Activated gamma-delta T cell treated with Interleukin-2 at 50 U/mL for 16 hours (primary cell): ENCODE data around the gene CLHC1.
"Not testable (repeated sequence)": the region's sequence is repeated elsewhere in the genome, so short reads cannot be mapped to it uniquely, and the experiment has no call there.

Experiments
- DNase-seq: peaks from one replicate; pipeline ENCODE4 v3.0.0-alpha.2; 2020

CLHC1 gene

DNA sequence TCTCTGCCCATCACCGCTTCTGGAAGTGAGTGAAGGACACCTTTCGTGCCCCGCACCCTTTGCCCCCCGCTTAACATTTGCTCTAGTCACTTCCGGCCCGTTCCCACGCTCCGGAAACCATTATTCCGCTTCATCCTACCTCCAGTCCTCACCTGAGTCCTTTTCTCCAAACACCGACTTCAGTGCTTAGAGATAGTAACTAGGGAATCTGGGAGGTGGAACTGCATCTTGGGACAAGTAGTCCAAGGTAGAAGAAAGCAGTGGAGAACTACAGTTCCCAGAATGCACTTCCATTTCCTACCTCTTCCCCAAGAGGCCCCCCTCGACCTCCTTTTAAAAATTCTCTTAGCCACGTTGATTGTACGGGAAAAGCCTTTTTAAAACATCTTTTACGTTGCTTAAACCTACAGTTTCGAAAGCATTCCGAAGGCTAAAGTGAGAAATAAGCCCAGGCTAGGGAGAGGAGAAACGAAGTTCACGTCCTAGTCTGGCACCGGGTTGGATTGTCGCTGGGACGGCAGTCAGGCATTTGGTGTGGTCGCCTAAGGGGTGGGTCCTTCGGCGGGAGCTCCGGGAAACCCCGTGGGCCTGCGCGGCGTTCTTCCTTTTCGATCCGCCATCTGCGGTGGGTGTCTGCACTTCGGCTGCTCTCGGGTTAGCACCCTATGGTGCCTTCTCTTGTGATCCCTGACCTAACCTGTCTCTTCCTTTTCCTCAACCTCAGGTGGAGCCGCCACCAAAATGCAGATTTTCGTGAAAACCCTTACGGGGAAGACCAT, at the start of gene CLHC1, which contains the start of gene RPS27A:
Gene CLHC1, minus strand, starts transcription at position 210 of the 779 bp plus-strand sequence. CDS start 9,882 bp downstream, outside the sequence.
Gene RPS27A, plus strand, starts transcription at position 605 of the 779 bp plus-strand sequence. Its CDS starts 137 bp downstream, at position 742.
- DNase-seq, result peak; percentile 94

DNA sequence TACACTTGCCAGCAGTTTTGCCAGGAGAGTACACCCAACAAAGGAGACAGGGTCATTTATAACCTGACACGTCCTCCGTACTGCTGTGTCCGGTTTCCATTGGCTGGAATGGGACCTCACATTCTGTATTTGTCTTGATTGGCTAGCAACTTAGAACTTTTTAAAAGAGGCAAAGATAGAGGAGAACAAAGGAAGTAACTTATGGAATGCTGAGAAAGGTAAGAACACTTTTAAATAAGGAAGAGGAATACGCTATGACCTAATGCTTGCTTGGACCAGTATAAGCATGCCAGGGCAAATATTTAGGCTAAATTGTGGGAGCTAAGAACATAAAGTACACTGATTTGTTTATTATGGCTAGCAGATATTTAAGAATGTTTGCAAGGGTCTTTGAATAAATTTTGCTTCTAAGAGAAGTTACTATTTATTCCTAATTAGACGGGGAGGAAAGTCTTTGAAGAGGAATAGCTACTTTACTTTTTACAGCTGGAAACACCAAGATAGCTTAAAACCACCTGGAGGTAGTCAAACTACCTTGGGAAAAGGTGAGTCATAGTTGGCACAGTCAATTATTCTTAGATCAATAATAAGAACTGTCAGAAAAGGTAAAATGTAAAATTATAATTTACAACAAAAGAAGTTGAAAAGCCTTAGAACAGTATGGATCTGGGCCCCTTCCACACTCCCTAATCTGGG, 48.9 kb upstream of the CLHC1 start:
- DNase-seq, result not testable (repeated sequence)

DNA sequence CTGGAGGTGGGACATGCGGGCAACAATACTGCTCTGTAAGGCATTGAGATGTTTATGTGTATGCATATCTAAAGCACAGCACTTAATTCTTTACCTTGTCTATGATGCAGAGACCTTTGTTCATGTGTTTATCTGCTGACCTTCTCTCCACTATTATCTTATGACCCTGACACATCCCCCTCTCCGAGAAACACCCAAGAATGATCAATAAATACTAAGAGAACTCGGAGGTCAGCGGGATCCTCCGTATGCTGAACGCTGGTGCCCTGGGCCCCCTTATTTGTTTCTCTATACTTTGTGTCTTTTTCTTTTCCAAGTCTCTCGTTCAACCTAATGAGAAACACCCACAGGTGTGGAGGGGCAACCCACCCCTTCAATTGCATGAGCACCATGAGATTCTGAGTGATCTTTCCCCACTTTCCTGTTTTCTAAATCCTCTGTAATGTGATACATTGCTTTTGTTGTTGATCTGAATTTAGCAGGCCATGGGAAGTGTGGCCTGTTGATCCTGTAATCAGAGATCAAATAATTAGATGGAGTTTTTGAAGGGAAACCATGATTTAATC, 47.8 kb upstream of the CLHC1 start:
- not testable (repeated sequence) for DNase-seq

DNA sequence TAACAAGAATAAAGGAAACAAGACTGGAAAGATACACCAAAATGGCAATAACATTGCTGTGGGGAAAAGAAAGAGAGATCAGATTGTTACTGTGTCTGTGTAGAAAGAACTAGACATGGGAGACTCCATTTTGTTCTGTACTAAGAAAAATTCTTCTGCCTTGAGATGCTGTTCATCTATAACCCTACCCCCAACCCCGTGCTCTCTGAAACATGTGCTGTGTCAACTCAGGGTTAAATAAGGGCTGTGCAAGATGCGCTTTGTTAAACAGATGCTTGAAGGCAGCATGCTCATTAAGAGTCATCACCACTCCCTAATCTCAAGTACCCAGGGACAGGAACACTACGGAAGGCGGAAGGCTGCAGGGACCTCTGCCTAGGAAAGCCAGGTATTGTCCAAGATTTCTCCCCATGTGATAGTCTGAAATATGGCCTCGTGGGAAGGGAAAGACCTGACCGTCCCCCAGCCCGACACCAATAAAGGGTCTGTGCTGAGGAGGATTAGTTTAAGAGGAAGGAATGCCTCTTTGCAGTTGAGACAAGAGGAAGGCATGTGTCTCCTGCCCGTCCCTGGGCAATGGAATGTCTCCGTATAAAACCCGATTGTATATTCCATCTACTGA, 47.2 kb upstream of the CLHC1 start:
- not testable (repeated sequence) for DNase-seq

DNA sequence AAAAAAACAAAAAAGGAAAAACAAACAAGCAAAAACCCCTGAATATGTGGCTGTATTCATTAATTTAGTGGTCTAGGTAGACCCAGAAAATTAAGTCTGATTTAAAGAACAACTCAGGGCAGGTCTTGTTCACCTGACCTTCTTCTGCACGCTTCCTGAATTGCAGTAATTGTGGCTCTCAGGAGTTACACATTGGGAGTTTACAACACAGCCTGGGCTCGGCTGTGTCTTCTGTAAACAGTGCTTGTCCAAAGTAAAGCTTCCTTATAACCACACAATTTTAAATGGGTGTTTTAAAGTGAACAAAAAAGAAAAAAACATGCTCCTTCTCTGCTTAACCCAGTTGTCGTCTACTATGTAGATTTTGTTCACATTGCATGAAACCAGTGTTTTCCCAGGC, 45.2 kb upstream of the CLHC1 start:
- DNase-seq, result no peak

DNA sequence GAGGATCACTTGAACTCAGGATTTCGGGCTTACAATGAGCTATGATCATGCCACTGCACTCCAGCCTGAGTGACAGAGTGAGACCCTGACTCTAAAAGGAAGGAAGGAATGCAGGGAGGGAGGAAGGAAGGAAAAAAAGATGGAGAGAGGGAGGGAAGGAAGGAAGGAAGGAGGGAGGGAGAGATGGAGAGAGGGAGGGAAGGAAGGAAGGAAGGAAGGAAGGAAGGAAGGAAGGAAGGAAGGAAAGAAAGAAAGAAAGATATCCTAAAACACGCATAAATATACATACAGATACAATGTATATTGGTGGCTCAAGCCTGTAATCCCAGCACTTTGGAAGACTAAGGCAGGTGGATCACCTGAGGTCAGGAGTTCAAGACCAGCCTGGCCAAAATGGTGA, 42.3 kb upstream of the CLHC1 start:
- DNase-seq, result not testable (repeated sequence)

DNA sequence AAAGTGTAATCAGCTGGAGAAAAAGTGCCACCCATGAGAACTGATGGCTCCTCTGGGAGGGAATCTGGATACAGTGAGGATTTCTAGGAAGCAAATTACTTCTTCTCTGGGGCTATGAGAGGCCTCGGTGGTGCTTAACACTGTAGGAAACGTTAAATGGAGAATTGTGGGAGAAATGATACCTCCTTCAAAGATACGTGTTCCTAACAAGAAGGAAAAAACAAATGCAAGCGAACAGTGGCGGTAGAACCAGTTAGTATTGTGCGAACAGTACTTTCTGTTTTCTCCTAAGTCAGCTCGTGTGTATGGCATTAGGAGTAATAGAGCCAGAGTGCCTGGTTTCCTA, 37.5 kb upstream of the CLHC1 start:
- DNase-seq, result no peak

DNA sequence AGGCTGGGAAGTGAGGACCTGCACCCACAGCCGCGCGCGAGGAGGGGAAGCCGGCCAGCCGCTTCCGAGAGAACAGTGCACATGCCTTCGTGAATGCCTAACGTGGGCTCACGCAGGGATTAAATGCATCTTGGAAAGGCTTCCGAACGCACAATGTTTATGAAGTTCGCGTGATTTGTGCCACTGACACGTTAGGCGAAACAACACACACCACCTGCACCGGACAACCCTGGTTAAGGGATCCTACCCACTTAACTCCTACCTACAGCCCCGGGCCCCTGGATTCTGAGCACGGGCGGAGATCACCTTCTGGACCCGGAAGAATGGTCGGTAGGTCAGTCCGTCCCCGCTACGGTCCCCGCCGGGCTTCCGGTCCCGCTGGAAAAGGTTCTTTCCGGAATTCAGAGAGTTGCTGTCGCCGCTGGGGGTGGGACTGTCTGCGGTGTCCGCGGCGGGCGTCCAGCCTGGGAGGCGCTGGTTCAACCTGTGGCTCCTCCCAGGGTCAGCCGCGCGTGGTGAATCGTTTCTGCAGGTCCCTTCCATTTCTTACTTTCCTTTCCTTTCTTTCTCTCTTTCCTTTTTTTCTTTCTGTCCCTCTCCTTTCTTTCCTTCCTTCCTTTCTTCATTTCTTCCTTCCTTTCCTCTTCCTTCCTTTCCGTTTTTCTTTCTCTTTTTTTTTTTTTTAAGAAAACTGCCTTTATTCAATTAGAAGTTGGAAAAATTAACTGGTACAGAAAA, 37.0 kb upstream of the CLHC1 start, which contains the start of gene MTIF2:
Gene MTIF2, minus strand, starts transcription at position 325 of the 738 bp plus-strand sequence. CDS start 5,373 bp downstream, outside the sequence.
- peak; percentile 89 for DNase-seq

DNA sequence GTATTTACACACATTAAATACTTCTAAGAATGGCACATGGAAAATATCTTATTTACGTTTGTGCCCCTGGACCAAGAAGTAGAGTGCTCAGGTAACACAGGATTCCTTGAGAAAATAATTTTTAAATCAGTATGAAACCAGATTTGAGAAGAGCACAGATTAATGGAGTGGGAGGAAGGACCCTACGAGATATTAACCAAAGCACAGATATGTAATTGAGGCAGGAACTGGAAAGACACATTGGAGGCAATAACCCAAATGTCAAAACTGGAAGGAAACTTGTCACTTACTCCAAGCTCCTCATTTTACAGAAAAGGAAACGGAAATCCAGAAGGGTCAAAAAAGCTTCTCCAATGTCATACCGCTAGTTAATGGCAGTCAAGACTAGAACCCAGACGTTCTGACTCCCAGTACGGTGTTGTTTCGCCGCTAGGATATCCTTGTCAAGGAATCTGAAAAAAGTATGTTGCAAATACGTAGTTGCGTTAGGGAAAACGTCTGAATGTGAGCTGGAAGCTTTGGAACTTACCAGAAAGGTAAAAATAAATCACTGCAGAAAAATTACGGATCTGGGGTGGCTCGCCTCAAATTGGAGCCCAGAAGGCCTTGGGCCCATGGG, 36.3 kb upstream of the CLHC1 start:
- DNase-seq, result no peak

DNA sequence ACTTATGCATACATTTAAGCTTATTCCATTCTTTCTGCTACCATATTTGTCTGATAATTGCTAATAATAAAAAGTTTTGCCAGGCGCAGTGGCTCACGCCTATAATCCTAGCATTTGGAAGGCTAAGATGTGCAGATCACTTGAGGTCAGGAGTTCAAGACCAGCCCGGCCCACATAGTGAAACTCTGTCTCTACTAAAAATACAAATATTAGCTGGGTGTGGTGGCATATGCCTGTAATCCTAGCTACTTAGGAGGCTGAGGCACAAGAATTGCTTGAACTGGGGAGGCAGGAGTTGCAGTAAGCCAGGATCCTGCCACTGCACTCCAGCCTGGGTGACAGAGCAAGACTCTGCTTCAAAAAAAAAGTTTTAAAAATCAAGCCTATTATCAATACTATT, 27.5 kb upstream of the CLHC1 start:
- DNase-seq, result not testable (repeated sequence)

DNA sequence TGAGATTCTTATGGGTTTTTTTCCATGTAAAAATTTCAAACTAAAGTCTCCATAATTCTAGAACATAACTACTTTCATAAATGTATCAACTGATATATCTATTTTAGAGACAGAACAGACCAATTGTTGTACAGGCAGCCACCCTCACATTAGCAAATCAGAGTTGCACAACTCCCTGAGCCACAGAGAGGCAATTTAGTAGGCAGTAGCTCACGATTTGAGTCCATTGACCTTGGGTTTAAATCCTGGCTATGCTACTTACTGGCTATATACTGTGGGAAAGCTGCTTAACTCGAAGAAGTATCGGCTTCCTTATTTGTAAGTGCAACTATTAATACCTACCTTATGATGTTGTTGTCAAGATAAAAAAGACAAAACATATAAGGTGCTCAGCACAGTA, 20.7 kb upstream of the CLHC1 start:
- no peak for DNase-seq

DNA sequence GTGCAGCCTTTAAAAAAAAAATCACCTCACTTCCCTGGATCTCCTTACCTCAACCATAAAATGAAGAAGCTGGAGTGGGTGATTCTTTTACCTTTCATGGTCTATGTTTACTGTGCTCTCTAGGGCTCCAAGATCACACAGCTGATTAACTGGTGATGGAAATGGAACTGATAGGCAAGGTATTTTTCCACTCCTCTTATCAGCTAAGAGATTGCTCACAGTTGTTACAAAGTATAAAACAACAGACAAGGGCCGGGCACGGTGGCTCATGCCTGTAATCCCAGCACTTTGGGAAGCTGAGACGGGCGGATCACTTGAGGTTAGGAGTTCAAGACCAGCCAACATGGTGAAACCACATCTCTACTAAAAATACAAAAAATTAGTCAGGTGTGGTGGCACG, 14.9 kb upstream of the CLHC1 start:
- no peak for DNase-seq

DNA sequence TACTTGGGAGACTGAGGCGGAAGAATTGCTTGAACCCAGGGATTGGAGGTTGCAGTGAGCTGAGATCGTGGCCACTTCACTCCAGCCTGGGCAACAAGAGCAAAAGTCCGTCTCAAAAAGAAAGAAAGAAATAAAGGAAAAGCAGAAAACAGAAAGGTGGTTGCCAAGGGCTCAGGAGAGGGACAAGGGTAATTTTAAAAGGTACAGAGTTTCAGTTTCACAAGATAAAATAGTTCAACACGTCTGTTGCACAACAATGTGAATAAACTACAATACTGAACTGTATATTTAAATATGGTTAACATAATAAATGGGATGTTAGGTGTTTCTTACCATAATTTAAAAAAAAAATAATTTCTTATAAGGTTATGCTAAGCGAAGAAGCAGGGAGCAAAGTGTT, 13.3 kb upstream of the CLHC1 start:
- DNase-seq, result no peak

DNA sequence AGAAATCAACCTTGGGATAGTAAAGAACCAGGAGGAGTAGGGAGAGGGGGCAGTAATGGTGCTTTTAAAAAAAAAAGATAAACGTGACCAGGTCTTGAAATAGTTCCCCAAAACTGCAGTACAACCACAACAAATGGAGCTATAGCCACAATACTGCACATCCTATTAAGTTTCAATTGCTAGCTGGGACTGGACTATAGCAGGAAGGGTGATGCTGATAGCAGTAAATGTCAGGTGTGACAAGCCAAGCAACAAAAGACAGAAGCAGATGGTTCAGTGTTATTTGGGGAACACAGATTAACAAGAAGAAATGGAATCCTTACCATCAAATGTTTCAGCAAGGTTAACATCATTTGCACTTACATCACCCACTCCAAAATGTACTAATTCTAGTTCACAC, 10.5 kb upstream of the CLHC1 start:
- no peak for DNase-seq

DNA sequence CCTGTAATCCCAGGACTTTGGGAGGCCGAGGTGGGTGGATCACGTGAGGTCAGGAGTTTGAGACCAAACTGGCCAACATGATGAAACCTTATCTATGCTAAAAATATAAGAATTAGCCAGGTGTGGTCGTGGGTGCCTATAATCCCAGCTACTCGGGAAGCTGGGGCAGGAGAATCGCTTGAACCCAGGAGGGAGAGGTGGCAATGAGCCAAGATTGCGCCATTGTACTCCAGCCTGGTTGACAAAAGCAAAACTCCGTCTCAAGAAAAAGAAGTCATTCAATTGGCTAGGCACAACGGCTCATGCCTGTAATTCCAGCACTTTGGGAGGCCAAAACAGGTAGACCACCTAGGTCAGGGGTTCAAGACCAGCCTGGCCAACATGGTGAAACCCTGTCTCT, 9.5 kb upstream of the CLHC1 start:
- not testable (repeated sequence) for DNase-seq

DNA sequence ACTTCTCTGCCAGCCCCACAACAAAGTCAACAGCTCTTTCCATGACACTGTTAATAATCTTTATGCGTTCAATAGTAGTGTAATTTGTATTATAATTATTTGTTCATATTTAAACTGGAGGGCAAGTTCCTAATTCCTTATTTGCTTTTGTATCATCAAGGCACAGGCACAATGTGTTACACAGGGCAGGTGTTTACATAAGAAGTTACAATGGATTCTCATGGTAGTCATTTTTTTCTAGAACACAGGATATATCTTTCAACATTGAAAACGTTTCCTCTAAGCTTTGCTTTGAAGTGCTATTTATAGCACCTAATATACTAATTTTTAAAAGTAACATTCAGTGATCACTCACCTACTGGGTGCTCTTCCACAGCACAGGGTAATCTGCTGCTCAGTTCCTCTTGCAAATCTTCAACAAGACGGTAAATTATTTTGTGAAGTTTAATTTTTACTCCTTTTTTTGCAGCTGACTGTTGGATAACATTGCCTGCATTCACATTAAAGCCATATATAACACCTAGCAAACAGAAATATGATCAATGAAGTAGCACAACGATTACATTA, 7.6 kb upstream of the CLHC1 start:
- no peak for DNase-seq

DNA sequence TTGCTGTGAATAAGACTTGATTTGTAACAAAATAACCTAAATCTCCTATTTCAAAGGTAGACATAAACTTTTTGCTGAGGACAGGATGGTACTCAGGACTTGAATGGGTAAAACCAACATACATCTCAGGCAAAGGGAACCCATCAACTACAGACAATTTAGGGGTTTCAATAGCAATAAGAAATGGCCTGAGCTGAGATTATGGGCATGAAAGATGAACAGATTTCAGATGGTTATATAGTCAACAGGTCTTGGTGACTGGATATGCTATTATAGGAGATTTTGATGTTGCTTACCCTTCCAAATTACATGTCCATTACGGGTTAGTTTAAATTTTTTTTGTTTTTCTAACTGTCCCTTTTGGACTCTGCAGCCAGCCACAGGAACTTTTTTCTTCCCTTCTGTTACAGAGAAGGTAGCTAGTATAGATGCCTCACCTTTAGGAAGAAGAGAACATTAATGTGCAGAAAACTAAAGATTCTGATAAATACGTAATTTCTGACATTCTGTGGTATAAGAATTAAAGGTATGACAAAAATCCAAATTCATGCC, 5.0 kb upstream of the CLHC1 start:
- no peak for DNase-seq

DNA sequence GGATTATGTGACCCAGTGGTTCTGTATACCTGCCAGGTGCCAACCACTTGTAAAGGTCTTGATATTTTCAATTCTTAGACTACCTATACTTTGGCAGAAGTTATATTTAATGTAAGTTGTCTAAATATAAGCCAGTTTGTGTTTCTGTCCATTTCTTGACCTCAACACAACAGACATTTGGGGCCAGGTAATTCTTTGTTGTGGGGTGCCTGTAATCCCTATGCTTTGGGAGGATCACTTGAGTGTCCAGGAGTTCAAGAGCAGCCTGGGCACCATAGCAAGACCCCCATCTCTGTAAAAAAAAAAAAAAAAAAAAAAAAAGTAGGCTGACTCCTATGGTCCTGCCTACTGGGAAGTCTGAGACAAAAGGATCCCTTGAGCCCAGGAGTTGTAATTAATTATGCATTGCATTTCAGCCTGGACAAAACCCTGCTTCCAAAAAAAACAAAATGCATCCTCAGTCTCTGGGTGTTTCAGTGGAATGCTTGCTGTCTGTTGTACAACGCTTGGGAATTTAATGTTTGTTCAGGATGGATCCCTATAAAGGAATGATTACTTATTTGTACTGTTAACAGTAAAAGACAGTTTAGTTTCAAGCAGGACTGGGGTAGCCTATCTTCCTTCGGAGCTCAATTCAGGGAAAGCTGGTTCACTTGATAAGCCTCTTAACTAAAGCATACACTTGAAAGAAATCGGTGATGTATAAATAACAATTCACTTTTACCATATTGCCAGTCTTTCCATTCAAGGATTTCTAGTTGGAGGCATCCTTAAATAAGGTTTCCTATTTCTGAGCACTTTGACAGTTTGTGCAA, 3.8 kb upstream of the CLHC1 start:
- no peak for DNase-seq

DNA sequence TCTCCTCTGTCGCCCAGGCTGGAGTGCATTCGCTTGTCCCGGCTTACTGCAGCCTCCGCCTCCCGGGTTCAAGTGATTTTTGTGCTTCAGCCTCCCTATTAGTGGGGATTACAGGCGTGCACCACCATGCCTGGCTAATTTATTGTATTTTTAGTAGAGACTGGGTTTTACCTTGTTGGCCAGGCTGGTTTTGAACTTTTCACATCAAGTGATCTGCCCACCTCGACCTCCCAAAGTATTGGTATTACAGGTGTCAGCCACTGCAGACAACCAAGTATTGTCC, 1.5 kb upstream of the CLHC1 start:
- no peak for DNase-seq

DNA sequence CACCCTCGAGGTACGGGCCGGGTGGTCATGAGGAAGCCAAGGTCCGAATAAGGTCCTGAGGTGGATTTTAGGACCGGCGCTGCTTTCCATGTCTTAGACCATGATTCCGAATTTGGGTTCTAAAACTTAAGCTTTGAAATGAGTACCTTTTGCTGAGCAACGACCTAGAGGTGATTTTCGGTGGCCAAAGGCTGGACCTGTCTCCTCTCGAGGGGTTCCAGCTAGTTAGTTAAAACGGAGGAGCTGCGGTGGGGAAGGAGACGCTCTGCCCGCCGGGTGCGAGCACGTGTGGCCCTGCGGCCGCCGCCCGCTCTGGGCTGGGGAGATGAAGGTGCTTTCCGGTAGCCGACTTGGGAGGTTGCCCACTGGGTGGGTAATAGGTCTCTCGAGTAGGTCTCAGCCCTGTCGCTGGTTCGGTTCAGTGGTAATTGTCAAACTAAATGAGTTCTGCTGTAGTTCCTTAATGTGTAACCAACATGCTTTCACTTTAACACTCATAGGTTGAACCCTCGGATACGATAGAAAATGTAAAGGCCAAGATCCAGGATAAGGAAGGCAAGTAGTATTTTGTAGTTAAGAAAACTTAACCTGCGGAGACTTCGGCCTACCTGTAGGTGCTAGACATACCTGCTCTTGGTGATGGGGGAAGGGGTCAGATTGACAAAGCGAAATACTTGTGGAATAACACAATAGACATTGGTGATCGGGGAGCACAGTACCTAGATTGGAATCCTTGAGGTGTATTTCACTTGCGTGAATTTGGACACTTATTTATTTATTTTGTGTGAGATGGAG, 967 bp upstream of the CLHC1 start:
- DNase-seq, result peak; percentile 59
